Retina (tissue), 1 donor: Measurements from ENCODE around the gene KCNAB1.

Experiments
- DNase-seq: peaks from one replicate; pipeline ENCODE4 v3.0.0-alpha.2; 2016

Gene KCNAB1

DNA sequence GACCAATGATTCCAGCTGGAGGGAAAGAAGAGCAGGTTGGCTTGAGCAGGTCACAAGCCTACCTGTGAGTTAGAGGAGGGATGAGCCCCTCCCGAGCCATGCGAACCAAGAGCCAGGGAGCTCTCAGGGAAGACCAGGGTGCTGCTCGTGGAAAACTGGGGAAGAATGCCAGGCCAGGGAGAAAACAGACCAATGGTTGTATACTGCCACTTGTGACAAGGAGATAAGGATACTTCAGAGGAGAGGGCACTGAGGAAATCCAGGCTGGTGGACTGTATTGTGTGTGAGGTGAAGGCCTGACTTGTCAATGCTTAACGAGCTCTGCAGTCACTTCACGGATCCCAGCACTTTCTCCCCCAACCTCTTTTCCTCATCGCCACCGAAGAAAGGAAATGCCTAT, 256.9 kb downstream of the KCNAB1 start:
- no peak for DNase-seq

DNA sequence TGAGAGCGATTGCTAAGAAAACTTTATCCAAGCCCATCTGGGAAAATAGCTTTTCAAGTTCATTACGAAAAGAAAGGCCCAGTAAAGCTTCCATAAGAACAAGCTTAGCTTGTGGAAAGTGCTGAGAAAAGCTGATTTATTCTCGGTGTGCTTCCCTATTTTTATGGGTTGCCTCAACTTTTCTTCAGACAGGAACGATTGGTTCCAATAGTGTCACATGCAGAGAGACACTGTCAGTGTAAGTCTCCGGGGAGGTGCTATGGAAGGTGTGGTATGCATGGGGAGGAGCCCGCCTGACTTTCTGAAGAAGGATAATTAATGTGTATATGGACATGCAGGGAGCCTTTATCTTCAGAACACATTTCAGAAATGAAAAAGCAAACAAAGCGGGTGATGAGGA, 257.3 kb downstream of the KCNAB1 start:
- DNase-seq = no peak

DNA sequence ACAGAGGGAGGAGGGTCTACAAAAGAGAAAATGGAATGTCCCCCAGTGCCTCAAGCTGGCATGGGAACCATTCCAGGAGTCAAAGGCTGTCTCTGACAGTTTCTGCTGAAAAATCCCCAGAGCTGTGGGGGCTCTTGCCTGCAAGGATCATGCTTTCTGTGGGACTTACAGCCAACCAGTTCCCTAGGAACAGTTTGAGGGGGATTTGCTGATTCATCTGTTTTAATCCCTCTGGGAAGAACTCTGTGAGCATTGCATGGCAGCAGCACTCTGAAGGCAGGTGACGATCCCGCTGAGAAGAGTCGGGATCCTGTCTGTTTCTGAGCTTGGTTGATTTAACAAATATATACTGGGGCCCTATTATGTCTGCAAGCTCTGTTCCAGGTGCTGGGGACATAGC, 258.5 kb downstream of the KCNAB1 start:
- no peak for DNase-seq

DNA sequence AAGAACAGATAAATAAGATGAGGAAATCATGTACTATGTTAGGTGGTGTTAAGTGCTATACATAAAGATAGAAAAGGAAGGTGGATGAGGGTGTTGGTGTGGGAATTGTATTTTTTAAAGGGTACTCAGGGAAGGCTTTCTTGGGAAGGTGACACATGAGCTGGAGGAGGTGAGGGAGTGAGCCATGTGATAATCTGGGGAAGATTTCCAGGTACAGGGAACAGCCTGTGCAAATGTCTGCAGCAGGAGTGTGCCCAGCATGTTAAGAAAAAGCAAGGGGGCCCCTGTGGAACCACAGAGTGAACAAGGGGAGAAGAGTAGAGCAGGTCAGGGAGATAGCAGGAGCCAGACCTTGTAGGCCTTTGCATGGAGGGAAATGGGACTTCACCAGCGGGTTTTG, 258.9 kb downstream of the KCNAB1 start:
- DNase-seq = no peak

DNA sequence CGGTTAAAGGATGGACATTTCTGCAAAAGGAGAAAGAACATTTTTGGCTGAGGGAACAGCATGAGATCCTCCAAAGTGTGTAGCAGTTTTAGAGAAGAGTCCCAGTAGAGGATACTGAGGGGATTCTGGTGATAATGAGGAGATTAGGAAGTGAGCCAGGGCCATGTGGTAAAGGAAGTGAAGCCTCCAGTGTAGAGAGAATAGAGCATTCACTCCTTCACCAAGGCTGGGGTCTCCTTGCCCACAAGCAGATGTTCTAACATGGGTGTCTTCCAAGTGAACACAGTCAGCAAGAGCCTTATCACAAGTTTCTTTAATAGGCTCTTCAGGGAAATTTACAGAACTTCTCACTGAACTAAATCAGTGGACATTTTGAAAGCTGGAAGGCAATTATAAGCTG, 260.9 kb downstream of the KCNAB1 start:
- DNase-seq = no peak

DNA sequence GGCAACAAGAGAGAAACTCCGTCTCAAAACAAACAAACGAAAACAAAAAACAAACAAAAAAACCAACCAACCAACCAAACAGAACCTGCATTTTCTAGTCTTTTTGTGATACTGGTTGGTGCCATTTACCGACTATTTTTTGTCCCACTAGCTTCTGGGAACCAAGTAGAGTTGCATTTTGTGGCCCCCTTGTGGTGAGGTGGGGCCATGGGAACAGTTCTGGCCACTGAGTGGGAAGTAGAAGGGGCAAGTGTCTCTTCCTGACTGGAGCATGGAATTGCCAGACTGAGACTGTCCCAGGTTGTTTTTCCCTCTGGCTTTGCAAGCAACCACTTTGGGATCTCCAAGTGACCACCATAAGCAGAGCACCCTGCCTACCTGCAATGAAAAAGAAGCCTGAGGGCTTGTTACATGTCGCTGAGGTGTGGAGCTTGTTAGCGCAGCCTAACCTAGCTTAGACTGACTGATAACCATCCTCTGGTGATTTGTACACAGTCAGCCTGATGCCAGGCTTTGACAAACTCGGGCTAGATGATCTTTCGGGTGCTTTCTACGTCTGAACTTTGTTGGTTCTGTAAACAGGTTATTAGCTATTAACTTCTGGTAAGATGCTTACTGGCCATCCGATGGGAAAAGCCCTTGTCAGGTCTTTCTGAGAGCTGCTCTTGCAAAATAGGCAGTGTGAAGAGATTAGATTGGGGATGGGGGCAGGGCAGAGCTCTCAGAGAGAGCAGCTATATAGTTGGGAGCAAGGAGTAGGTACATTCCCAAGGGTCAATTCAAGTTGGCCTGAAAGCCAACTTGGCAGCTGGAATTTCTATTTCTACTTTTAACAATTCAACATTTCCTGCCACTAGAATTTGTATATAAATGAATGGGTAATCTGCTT, 262.3 kb downstream of the KCNAB1 start:
- no peak for DNase-seq

DNA sequence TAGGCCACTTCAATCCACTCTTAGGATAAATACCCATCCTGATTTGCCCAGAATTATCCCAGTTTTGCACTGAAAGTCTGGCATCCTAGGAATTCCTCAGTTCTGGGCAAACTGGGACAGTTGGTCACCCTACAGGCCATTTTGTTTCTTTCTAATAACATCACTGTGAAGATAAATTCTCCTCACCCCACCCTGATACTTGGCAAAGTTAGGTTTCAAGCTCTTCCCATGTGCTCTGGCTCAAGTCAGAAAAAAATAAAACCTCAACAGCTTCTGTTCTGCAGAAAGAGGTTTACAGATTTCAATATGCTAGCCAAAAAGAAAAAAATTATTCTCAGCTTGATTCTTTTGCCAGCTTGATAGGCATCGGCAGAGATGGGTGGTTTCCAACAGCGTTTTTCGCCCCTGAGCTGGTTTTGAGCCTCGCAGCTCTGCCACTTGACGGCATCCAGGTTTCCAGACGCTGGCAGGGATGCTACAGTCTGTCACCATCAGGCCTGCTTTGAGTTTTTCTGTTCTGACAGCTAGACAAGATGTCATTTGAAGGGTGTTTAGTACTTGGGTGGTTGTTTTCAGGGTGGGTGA, 263.2 kb downstream of the KCNAB1 start:
- no peak for DNase-seq

DNA sequence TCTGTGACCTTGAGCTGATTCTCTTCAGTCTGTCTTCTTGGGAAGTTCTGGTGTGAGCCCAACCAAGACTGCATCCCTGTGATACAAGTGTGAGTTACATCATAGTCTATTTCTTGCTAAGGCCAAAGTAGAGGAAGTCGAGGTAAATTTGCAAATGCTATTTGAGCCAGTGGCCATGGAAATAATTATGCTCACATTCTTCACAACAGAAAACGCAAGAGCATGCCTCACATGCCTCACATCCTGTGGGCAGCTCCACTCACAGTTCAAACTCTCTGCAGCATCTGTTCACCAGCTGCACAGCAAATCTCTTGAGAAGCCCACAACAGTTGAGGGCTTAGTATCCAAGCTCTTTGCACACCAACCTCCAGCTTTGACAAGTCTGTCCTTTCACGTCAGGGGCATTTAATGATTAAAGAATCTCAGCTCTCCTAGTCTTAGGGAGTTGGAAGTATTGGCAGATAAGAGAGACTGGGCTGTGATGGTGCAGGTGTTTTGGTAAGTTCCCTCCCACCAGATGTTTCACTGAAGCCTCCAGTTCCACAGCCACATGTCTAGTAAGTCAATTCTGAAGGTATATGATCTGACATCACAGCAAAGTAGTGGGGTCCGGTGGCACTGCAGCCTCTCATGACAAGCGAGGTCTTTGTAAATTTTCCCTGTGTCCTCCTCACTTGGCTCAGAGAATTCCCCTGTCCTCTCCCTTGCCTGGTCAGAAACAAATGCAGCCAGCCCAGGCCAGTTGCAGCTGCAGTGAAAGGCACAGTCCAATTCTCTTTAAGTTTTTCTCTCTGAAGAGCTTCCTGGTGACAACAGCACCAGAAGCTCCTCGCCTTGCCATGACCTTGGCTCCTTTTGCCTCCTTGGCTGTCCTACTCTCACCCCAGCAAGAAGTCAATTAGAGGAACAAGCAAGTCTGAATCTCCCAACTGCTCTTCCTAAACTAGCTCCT, 268.4 kb downstream of the KCNAB1 start:
- no peak for DNase-seq

DNA sequence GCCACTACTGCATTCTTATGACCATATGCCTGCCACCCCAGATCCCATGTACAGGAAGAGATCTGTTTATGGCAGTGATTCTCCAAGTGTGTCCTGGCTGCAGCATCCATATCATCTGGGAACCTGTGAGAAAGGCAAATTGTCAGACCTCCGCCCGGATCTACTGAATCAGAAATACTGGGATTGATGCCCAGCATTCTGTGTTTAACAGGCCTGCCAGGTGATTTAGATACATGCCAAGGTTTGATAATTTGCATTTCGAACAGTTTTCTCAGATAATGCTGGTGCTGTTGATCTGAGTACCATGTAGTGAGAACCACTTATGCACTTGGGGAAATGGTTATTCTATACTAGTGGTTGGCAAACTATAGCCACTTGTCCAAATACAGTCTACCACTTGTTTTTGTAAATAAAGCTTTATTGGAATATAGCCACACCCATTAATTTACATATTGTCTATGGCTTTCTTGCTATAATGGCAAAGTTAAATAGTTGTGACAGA, 269.1 kb downstream of the KCNAB1 start:
- no peak for DNase-seq

DNA sequence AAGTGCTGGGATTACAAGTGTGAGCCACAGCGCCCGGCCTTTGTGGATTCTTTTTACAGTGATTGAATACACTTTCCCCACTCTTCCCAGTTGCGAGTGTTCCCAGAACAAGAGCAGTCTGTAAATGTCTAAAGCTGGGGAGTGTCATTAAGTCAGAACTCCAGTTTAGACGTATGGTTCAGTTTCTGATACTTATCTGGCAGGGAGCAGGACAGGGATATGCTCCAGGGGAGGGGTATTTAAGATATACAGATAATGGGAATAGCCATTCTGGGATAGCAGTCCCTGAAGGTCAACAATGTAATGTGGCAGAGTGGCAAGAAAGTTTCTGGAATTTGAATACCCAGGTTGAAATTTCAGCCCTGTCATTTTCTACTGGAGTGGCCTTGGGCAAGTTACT, 270.5 kb downstream of the KCNAB1 start:
- no peak for DNase-seq

DNA sequence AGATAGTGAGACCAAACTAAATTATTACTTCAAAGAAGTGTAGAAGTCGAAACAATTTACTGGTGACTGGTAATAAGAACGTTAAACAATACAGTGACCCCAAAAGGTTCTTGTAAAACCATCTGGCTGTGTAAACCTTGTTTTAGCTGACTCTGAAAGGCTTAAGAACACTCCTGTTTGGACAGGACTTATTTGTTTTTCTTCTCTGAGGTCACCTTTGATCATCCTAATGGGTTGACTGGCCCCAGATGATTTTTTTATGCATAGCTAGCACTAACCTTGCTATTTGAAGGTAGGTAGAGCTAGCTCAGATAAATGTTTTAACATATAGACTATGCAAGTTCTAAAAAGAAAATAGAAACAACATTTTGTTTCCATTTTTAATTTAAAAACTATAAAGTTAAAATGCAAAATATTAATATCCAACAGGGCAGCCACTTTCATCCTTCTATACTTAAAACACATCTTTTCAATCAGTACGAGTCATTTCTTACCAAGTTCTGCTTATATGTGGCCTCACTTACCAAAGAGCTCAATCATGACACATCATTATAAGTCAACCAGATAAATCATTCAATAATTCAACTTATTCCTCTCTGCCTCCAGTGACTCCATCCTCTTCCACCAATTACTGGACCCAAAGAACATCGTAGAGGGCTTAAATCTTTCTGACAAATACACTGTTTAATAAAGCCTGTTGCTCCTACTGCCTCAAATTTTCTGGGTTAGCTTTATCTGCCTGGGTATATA, 275.8 kb downstream of the KCNAB1 start:
- no peak for DNase-seq

DNA sequence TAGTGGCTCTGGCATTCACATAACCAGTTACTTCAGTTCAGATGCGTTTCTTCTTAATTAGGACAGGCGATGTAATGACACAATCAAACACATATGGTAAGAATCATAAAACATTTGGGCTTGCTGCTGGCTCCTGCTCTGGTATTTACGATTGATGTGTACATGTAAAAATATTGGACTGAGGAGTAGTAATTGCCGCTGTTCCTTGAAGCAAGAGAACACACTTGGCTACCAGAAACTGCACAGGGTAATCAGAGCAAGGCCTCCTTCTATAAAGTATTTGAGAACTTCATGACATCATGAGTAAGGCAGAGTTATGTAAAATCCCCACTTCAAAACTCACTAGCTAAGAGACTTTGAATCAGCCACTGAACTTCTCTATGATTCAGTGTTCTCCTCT, 276.5 kb downstream of the KCNAB1 start:
- DNase-seq = no peak

DNA sequence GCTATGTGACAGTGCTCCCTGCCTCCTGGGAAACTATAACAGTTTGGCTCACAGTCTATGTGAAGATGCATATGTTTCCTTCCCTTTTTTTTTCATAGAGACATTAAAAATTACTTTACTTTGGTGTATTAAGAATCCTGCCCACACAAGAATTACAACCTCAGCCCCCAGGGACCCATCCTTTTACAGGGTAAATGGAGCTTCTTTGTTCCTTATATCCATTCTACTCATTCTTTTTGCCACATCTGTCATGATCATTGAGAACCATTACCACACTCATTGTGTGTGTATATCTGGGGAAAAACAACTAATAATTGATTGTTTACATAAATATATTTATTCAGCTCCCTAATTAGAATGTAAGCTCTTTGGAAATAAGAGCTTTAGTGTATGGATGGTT, 277.2 kb downstream of the KCNAB1 start:
- no peak for DNase-seq

DNA sequence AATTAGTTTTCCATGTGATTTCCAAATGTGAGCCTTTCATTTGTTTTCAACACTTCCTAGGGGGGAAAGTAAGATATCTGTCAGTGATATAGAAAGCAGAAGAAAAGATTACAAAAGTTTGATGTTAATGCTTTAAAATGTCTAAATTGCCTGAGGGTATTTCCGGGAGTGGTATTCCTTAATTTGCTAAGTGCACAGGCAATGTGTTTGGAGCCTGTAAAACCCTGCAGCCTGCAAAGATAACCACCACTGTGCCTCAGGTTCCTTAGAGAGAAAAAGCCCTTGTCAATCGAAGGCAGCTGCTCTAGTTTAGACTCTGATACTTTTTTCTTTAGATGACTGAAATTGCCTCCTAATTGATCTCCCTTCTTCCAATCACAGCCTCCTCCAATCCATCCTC, 279.7 kb downstream of the KCNAB1 start:
- no peak for DNase-seq

DNA sequence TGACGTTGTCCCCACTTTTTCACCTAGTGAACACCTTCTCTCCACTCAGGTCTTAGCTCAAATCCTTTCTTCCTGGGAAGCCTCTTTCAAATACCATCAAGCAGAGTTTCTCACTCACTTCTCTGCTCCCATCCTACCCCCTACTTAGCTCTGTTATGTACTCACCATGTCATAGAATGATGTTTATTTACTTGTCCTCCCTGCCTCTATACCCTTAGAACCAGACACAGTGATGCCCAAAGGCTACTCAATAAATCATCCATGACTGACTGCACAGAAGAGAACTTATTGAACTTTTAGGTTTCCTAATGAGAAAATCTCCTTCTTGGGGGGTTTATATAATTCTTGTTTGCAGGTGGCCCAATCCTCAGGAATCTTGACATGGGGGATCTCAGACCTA, 280.4 kb downstream of the KCNAB1 start:
- DNase-seq = no peak

DNA sequence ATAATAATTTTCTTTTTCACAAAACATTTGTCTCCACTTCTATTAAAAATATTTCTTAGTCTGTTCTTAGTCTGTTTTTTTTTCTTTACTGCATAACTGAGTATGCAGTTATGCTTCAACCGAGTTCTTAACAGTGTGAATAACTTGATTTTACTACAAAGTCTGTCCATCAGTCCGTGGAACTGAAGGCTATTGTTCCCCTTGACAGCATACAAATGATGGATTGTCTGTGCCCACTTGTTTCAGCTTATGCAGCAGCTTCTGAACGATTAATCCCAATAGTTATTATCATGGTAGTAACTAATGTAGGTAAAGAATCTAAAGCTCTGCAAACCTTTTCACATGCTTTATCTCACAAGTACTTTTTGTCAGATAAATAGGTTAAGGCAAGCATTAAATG, 283.8 kb downstream of the KCNAB1 start:
- no peak for DNase-seq

DNA sequence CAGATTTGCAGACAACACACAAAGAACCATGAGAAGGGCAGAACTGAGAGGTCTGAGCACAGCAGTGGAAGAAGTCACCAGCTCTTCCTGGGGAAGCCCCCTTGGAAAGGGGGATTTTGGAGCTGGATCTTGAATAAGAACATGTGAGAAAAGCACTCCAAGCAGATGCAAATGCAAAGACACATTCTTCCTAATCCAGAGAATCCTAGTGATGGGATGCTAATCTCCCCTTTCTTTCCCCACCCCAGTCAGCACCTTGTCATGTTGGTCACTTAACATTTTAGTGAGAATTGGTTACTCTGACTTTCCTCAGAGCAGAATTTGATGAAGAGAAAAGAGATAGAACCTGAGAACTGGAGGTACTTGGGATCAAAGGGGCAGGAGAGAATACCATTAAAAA, 286.0 kb downstream of the KCNAB1 start:
- no peak for DNase-seq

DNA sequence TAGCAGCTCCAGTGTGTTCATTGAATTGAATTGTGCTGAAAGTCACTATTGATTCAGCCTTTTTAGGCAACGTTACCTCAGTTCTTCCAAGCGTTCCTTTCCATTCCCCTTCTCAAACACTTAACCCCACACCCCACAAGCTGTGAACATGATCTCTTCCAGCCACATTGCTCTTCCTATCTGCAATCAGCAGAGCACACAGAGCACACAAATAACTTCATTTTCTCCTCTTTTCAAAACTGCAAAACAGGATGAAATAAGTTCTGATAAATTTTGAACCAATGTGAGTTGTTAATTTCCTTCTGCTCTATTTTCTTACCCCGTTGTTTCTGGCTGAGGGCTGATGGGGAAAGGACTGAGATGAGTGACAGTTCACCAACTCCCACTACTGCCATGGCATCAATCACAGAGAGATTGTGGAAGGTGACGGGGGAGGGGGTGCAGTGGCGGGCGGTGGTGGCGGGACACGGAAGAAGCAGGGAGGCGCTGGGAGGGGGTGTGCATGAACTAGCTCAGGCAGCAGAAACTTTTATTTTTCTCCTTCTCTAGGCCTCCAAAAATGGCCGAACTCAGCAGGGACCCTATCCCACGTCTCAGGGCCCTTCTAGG, 287.3 kb downstream of the KCNAB1 start:
- DNase-seq = no peak

DNA sequence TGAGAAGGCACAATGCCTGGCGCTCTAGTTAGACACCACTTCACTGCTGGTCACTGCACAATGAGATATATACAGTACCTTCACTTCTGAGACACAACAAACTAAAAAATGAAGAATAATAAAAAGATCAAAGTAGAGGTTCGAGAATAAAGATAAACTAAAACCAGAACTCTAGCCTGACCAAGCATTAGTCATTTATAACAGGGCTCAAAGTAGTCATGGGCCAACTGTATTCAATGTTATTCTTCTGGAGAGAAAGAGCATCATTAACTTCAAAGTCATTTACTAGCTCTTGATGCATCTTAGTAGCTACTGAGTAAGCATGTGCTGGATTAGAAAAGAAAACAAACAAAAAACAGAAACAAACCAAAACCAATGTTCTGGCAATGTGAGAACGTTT, 289.3 kb downstream of the KCNAB1 start:
- DNase-seq = no peak

DNA sequence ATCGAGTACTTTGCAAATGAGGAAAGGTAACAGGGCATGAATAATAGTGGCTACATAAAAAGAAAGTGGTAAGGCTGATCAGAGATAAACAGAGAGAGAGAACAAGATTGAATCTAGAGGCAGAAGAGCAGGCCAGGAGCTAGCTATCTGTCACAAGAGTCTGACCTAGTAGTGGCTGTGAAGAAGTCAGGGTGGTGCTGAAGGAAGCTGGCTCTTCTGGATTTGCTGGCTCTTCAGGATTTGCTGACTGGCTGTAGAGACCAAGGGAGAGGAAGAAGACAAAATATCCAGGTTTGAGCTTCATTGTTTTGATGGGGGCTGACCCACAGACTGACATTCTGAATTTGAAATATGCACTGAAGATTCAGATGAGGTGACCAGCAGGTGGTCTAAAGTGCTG, 292.2 kb downstream of the KCNAB1 start:
- no peak for DNase-seq

DNA sequence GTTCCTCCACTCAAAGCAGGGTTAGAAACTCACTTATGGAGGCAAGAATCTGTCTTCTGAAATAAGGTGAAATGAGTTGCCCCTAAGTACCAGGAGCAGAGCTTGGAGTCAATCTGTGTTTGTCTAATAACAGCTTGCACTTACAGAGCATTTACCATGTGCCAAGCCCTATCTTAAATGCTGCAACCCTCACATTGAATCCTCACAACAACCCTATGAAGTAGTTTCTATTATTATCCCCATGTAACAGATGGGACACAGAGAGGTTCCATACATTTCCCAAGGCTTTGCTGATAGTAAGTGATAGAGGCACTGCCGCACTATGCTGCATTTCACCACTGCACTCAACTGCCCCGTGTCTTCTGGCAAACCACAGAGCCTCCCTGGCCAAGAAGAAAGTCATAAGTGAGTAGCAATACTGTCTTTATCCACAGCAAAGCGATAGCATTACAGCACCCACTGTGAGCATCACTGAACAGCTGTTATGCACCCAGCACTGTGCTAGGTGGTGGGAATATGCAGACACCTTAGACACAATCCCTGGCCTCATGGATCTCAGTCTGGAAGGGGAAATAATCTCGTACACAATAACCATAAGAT, 293.0 kb downstream of the KCNAB1 start:
- DNase-seq = no peak
